Omental fat pad (tissue), 4 donors: ENCODE data around the gene MYORG. TPM values are rescaled to one million over a fixed set of nuclear protein-coding genes. Genes with fewer than 3 reads are reported as not detected.
"Not testable (repeated sequence)": the region's sequence is repeated elsewhere in the genome, so short reads cannot be mapped to it uniquely, and the experiment has no call there.

Experiments used
- ATAC-seq: fragments of 150-250 bp; one replicate; pipeline ENCODE4 v1.9.1; 2016; ENCODE audit warnings: mild to moderate bottlenecking, moderate library complexity; ENCODE audit not compliant: low FRiP score
- DNase-seq: peaks from one replicate; pipeline ENCODE4 v3.0.0-alpha.2; 2019; ENCODE audit warnings: low spot score
- total RNA-seq, 4 donors: library from RNA; depleted of rRNA; stranded (reverse); fragments of >200 nt; gene quantifications; one replicate each; pipeline ENCODE4 v1.1.0, GENCODE V29; 2016
- TF ChIP-seq, protein P1 (sequence below), 3 donors: fragments of 450-650 bp; IDR thresholded peaks; one replicate each; pipeline ENCODE4 v1.5.1; 2016 to 2017; ENCODE audit warnings: antibody characterized with exemption in 3 of 3, mild to moderate bottlenecking in 3 of 3, moderate library complexity in 2 of 3

The MYORG gene
- total RNA-seq, 4 donors from 2014 or later: 7.6 to 18.8 (median 10.7) TPM

DNA sequence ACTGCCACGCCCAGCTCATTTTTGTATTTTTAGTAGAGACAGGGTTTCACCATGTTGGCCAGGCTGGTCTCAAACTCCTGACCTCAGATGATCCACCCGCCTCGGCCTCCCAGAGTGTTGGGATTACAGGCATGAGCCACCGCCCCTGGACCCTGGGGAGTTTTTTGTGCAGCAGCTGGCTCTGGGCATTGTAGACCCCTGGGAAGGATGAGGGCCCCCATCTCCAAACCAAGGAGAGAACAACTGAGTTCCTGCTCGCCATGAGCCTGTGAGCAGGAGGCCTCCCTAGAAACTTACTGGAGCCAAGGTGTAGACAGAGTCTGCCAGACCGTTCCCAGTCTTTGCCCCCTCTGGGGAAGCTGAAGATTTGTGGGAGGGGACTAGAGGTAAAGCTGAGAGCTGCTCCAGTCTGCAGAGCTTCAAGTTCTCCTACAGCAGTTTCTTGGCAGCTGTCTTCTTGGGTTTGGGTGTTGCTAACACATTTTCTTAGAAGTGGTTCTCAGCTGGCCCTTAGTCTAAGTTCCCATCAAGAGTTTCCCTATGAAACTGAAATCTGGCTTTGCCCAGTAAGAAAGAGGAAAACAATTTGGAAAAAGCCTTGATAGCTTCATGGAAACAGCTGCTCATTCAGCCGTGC is 34.9 kb downstream of the MYORG start:
- TF ChIP-seq, protein P1, sequence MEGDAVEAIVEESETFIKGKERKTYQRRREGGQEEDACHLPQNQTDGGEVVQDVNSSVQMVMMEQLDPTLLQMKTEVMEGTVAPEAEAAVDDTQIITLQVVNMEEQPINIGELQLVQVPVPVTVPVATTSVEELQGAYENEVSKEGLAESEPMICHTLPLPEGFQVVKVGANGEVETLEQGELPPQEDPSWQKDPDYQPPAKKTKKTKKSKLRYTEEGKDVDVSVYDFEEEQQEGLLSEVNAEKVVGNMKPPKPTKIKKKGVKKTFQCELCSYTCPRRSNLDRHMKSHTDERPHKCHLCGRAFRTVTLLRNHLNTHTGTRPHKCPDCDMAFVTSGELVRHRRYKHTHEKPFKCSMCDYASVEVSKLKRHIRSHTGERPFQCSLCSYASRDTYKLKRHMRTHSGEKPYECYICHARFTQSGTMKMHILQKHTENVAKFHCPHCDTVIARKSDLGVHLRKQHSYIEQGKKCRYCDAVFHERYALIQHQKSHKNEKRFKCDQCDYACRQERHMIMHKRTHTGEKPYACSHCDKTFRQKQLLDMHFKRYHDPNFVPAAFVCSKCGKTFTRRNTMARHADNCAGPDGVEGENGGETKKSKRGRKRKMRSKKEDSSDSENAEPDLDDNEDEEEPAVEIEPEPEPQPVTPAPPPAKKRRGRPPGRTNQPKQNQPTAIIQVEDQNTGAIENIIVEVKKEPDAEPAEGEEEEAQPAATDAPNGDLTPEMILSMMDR (IDR thresholded peaks at IDR 0.05): no peak

DNA sequence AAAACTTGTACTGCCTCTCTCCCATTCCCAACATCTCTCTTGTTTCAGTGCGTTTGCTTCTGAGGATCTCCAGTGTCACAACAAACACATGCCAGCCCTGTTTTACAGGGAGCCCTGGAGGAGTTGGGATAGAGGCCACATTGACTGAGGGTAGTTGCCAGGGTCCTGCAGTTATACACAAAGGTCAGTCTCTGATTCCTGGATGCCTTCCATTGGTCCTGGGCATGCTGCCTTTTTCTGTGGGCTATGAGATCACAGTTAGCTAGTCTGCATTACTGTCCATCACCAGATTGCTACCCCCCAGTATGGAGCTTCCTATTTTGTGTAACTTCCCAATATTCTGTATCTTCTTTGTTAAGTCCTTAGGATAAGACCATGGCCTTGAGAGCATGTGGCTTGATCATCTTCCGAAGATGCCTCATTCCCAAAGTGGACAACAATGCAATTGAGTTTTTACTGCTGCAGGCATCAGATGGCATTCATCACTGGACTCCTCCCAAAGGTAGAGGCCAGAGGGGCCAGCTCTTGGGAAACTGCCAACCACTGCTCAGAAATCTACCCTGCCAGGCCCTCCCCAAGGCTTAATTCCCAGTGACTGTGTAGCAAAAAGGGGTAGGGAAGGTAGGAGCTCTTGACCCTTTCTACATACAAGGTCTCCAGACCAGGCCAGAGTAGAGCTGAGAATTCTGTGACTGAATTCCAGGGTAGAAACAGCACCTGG is 37.9 kb downstream of the MYORG start:
- ATAC-seq (no peak), DNase-seq (no peak)
- TF ChIP-seq, protein P1 (IDR thresholded peaks at IDR 0.05): no peak

More for the DNA sequence above, 34.9 kb downstream of the MYORG start:
- ATAC-seq: no peak
- no peak for DNase-seq

DNA sequence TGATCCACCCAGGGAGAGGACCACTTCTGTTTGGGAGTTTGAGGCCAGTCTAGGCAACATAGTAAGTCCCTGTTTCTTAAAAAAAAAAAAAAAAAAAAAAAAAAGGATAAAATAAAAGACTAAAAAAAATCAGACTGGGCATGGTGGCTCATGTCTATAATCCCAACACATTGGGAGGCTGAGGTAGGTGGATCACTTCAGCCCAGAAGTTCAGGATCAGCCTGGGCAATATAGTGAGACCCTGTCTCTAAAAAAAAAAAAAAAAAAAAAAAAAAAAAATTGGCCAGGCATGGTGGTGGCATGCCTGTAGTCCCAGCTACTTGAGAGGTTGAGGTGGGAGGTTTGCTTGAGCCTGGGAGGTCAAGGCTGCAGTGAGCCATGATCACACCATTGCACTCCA is 38.6 kb downstream of the MYORG start:
- ATAC-seq, DNase-seq: not testable (repeated sequence)

DNA sequence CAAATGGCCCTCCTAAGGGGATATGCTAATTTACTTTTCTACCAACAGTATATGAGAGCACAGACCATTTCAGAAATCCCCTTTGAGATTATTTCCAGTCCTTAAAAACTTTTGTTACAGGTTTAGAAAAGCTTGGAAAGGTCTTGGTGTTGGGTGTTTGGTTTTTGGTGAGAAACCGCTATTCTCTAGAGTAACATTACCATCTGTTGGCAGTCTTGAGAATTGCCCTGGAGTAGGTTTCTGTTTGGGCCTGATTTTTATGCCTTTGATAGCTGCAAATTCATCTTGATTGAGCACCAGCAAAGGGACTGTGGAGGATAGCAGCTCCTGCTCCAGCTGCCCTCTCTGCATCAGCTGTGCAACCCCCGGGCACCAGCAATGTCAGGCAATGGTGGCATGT is 39.3 kb downstream of the MYORG start:
- ATAC-seq (no peak), DNase-seq (no peak)
- TF ChIP-seq, protein P1 (IDR thresholded peaks at IDR 0.05): no peak

DNA sequence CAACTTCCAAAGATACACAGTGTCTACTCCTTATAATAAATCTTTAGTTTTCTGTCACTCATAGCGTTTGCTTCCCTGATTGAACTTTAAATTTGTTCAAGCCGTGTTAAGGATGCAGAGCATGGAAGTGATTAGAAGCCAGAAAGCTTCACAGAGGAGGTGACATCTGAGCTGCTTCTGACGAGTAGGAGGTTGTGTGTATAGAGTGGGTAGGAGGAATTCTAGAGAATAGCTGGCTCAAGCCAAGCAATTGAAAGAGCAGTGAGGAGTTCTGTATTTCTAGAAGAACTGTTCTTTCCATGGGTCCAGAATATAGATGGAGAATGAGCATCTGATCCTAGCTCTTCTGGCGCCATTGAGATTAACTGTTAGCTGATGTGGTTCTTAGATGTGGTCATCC is 41.3 kb downstream of the MYORG start:
- ATAC-seq: no peak
- TF ChIP-seq, protein P1 (IDR thresholded peaks at IDR 0.05): no peak
- no peak for DNase-seq

DNA sequence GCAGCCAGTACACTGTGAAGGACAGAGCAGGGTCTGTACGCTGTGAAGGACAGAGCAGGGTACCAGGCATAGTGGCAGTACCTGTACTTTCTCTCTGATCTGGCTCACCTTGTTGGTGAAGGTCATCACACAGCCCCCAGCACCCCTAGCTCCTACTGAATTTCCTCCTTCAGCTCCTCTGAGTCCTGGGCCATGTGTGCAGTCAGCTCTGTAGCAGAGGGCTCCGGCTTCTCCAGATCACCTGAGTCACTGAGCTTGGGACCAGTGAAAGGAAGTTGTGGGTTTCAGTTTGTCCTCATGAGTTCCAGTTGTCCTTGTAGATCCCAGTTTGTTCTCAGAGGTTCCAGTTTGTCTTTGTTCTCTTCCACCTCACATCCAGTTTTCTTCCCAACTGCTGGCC is 41.8 kb downstream of the MYORG start:
- DNase-seq: no peak

DNA sequence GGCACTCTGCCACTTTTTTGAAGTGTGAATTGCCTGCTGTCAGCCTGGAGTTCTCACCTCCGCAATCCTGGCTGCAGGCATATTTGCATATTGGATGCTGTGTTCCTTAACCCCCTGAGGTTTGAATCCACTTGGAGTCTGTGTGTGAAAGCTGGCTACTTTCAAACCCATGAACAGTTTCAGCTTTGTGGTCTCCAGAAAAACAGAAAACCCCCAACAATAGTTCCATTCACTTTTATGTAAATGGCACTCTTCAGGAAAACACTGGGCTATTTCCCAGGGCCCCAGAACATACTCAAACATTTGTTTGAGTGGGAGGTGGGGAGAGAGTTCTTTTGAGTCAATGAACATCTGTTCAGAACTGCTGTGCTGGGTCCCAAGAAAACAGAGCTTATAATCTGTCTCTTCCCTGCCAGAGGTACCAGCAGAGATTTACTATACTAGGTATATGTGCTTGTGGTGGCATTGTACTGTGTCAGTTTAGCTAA is 42.3 kb downstream of the MYORG start:
- DNase-seq: no peak
- no peak for ATAC-seq
- TF ChIP-seq, protein P1 (IDR thresholded peaks at IDR 0.05): no peak

More for the DNA sequence above, 41.8 kb downstream of the MYORG start:
- no peak for ATAC-seq
- TF ChIP-seq, protein P1 (IDR thresholded peaks at IDR 0.05): no peak
